Upper lobe of right lung (tissue), 1 donor: ENCODE results near the gene RPS27L. TPM values are rescaled to one million over a fixed set of nuclear protein-coding genes. Genes with fewer than 3 reads are reported as not detected.

ENCODE experiments used
- ATAC-seq: fragments of 200-7000 bp; cut with Tn5 transposase; one replicate; pipeline ENCODE4 v1.9.1; 2020; ENCODE audit warnings: mild to moderate bottlenecking, moderate library complexity
- DNase-seq: peaks from one replicate; pipeline ENCODE4 v3.0.0-alpha.2; 2020
- H3K27ac ChIP-seq: fragments of 200-600 bp; one replicate; pipeline ENCODE4 v1.8.0; 2022
- H3K27me3 ChIP-seq: fragments of 200-600 bp; one replicate; pipeline ENCODE4 v1.8.0; 2022; ENCODE audit warnings: mild to moderate bottlenecking
- H3K36me3 ChIP-seq: fragments of 200-600 bp; one replicate; pipeline ENCODE4 v1.8.0; 2022
- H3K4me1 ChIP-seq: fragments of 200-600 bp; one replicate; pipeline ENCODE4 v1.8.0; 2022
- H3K4me3 ChIP-seq: fragments of 200-600 bp; one replicate; pipeline ENCODE4 v1.8.0; 2022; ENCODE audit warnings: mild to moderate bottlenecking
- H3K9me3 ChIP-seq: fragments of 200-600 bp; one replicate; pipeline ENCODE4 v1.8.0; 2022
- CTCF ChIP-seq: fragments of 200-600 bp; IDR thresholded peaks from one replicate; pipeline ENCODE4 v1.8.0; 2022; ENCODE audit warnings: antibody characterized with exemption
- intact Hi-C: fragments of 100-400 bp; cut with DNase I; formaldehyde crosslinking; loops from one replicate; pipeline ENCODE4 v1.11.0; 2022
- total RNA-seq: library from RNA; stranded (reverse); fragmentation: NEBNext Ultra II Directional; extraction: Animal tissue kit (Norgen Biotek cat#: 25700); gene quantifications from one replicate; pipeline ENCODE4 v1.2.1, GENCODE V29; 2021
- donor health status: DM: no; HTN: yes; CAD: no; lungs with severe emphysema.

The RPS27L gene
- total RNA-seq, 1 donor from 2014 or later = 196 TPM

- H3K36me3 ChIP-seq = no peaks in the 10 kb centered on the region
- intact Hi-C loops = no loop called here
- ATAC-seq (peak; percentile 56), DNase-seq (no peak)
- H3K4me1 ChIP-seq = no peaks in the 10 kb centered on the region
- no peaks in the 10 kb centered on the region for H3K27me3 ChIP-seq
- no peak overlapping the region for H3K4me3 ChIP-seq
- no peaks in the 10 kb centered on the region for H3K9me3 ChIP-seq
- no peak for TF ChIP-seq CTCF
- H3K27ac ChIP-seq = no peak overlapping the region
Measured at GRCh38 chr15:63181648-63182047, 24.4 kb upstream of the RPS27L start.

- TF ChIP-seq CTCF = no peak
- Histone ChIP-seq H3K27me3 (no peaks in the 10 kb centered on the region), H3K4me1 (no peaks in the 10 kb centered on the region), H3K27ac (no peak overlapping the region), H3K36me3 (no peaks in the 10 kb centered on the region), H3K9me3 (no peaks in the 10 kb centered on the region), H3K4me3 (no peak overlapping the region)
- ATAC-seq = no peak
- intact Hi-C loops = no loop called here
- no peak for DNase-seq
Measured at GRCh38 chr15:63180746-63181145, 23.5 kb upstream of the RPS27L start.

- Histone ChIP-seq H3K27ac (no peak overlapping the region), H3K4me1 (no peaks in the 10 kb centered on the region), H3K4me3 (no peak overlapping the region), H3K27me3 (no peaks in the 10 kb centered on the region), H3K36me3 (no peaks in the 10 kb centered on the region), H3K9me3 (no peaks in the 10 kb centered on the region)
- TF ChIP-seq CTCF = no peak
- ATAC-seq (no peak), DNase-seq (no peak)
- intact Hi-C loops = no loop called here
Measured at GRCh38 chr15:63178034-63178433, 20.8 kb upstream of the RPS27L start.

GRCh38 chr15:63176302-63176701 lies 19.0 kb upstream of the RPS27L start:
- Histone ChIP-seq H3K4me1 (no peaks in the 10 kb centered on the region), H3K27me3 (no peaks in the 10 kb centered on the region)

GRCh38 chr15:63172851-63173451 lies 15.7 kb upstream of the RPS27L start:
- H3K4me1 ChIP-seq = no peaks in the 10 kb centered on the region
- no peak for ATAC-seq
- H3K4me3 ChIP-seq = no peak overlapping the region
- intact Hi-C loops = no loop called here
- no peak overlapping the region for H3K27ac ChIP-seq
- TF ChIP-seq CTCF = no peak
- H3K36me3 ChIP-seq = no peaks in the 10 kb centered on the region
- H3K27me3 ChIP-seq = no peaks in the 10 kb centered on the region
- H3K9me3 ChIP-seq = no peaks in the 10 kb centered on the region
- no peak for DNase-seq

More at GRCh38 chr15:63176302-63176701, 19.0 kb upstream of the RPS27L start:
- intact Hi-C loops = no loop called here
- no peak overlapping the region for H3K27ac ChIP-seq
- TF ChIP-seq CTCF = no peak
- H3K9me3 ChIP-seq = no peaks in the 10 kb centered on the region
- H3K36me3 ChIP-seq = no peaks in the 10 kb centered on the region
- ATAC-seq (no peak), DNase-seq (no peak)
- no peak overlapping the region for H3K4me3 ChIP-seq

GRCh38 chr15:63172376-63172775 lies 15.1 kb upstream of the RPS27L start:
- no peaks in the 10 kb centered on the region for H3K27me3 ChIP-seq
- no peak overlapping the region for H3K4me3 ChIP-seq
- DNase-seq (no peak), ATAC-seq (no peak)
- H3K27ac ChIP-seq = no peak overlapping the region
- intact Hi-C loops = no loop called here
- no peaks in the 10 kb centered on the region for H3K9me3 ChIP-seq
- no peak for TF ChIP-seq CTCF
- H3K4me1 ChIP-seq = no peaks in the 10 kb centered on the region
- no peaks in the 10 kb centered on the region for H3K36me3 ChIP-seq
